ENCODE measurements around the gene AFF4.
"Not testable (repeated sequence)": the region's sequence is repeated elsewhere in the genome, so short reads cannot be mapped to it uniquely, and the experiment has no call there.

The AFF4 gene

GRCh38 chr5:132953710-132954109, 9.7 kb downstream of the AFF4 start:
- Mint-ChIP-seq H3K9me3 (peaks cover 35% of the 10 kb centered on the region), H3K4me3 (no peak overlapping the region), H3K4me1 (peaks cover 22% of the 10 kb centered on the region), H3K36me3 (ENCODE audit: low read depth) (peaks cover 76% of the 10 kb centered on the region), H3K27me3 (ENCODE audit: low read depth, poor library complexity) (no peaks in the 10 kb centered on the region), H3K27ac (peak overlapping the region; percentile 2)
- no peak for TF ChIP-seq CTCF (IDR thresholded peaks at IDR 0.05)
- no peak for DNase-seq

- Mint-ChIP-seq H3K9me3 (peaks cover 37% of the 10 kb centered on the region), H3K4me1 (peaks cover 19% of the 10 kb centered on the region), H3K27ac (no peak overlapping the region), H3K36me3 (ENCODE audit: low read depth) (peaks cover 76% of the 10 kb centered on the region), H3K27me3 (ENCODE audit: low read depth, poor library complexity) (no peaks in the 10 kb centered on the region), H3K4me3 (no peak overlapping the region)
- DNase-seq: no peak
- no peak for TF ChIP-seq CTCF (IDR thresholded peaks at IDR 0.05)
Measured at GRCh38 chr5:132952829-132953228, 10.6 kb downstream of the AFF4 start.

- H3K4me3 Mint-ChIP-seq: no peak overlapping the region
- H3K9me3 Mint-ChIP-seq: peaks cover 42% of the 10 kb centered on the region
- DNase-seq: no peak
- peaks cover 76% of the 10 kb centered on the region for H3K36me3 Mint-ChIP-seq (ENCODE audit: low read depth)
- TF ChIP-seq CTCF (IDR thresholded peaks at IDR 0.05): no peak
- peaks cover 19% of the 10 kb centered on the region for H3K4me1 Mint-ChIP-seq
- no peak overlapping the region for H3K27ac Mint-ChIP-seq
- H3K27me3 Mint-ChIP-seq (ENCODE audit: low read depth, poor library complexity): no peaks in the 10 kb centered on the region
Measured at GRCh38 chr5:132951897-132952296, 11.5 kb downstream of the AFF4 start.

- Mint-ChIP-seq H3K9me3 (peaks cover 28% of the 10 kb centered on the region), H3K27me3 (ENCODE audit: low read depth, poor library complexity) (no peaks in the 10 kb centered on the region), H3K36me3 (ENCODE audit: low read depth) (peaks cover 71% of the 10 kb centered on the region), H3K27ac (peak overlapping the region; percentile 87), H3K4me3 (no peak overlapping the region), H3K4me1 (peaks cover 18% of the 10 kb centered on the region)
- no peak for TF ChIP-seq CTCF (IDR thresholded peaks at IDR 0.05)
- no peak for DNase-seq
Measured at GRCh38 chr5:132949136-132949535, 14.3 kb downstream of the AFF4 start.

- no peak overlapping the region for H3K27ac Mint-ChIP-seq
- peaks cover 72% of the 10 kb centered on the region for H3K36me3 Mint-ChIP-seq (ENCODE audit: low read depth)
Measured at GRCh38 chr5:132947671-132948070, 15.8 kb downstream of the AFF4 start.

GRCh38 chr5:132945315-132945714, 18.1 kb downstream of the AFF4 start:
- not testable (repeated sequence) for H3K4me1 Mint-ChIP-seq; DNase-seq; H3K27me3 Mint-ChIP-seq (ENCODE audit: low read depth, poor library complexity); H3K4me3 Mint-ChIP-seq; H3K27ac Mint-ChIP-seq
- H3K9me3 Mint-ChIP-seq: peaks cover 13% of the 10 kb centered on the region
- peaks cover 57% of the 10 kb centered on the region for H3K36me3 Mint-ChIP-seq (ENCODE audit: low read depth)

More at GRCh38 chr5:132947671-132948070, 15.8 kb downstream of the AFF4 start:
- Mint-ChIP-seq H3K9me3 (peaks cover 16% of the 10 kb centered on the region), H3K4me1 (peaks cover 9% of the 10 kb centered on the region), H3K4me3 (no peak overlapping the region), H3K27me3 (ENCODE audit: low read depth, poor library complexity) (no peaks in the 10 kb centered on the region)
- TF ChIP-seq CTCF (IDR thresholded peaks at IDR 0.05): no peak
- no peak for DNase-seq
